Prostate gland (tissue), 2 donors: ENCODE results near the gene DDX11.
"Not testable (repeated sequence)": the region's sequence is repeated elsewhere in the genome, so short reads cannot be mapped to it uniquely, and the experiment has no call there.

Experiments used
- CTCF ChIP-seq, 4 experiments: fragments of 200-600 bp in 2 of 4; fragments of 450-650 bp in 2 of 4; sonication (generic) in 2 of 4; IDR thresholded peaks; 1 replicate in 3 of 4; 2 replicates in 1 of 4; pipeline ENCODE4 v1.5.1; 2016 to 2019; ENCODE audit warnings: antibody characterized with exemption in 4 of 4, mild to moderate bottlenecking in 2 of 4, moderate library complexity in 2 of 4
- POLR2AphosphoS5 ChIP-seq: sonication (generic); formaldehyde crosslinking; IDR thresholded peaks from one replicate; pipeline ENCODE4 v1.6.1; 2017; ENCODE audit warnings: antibody characterized with exemption

- not testable (repeated sequence) for TF ChIP-seq CTCF (IDR thresholded peaks at IDR 0.05); POLR2AphosphoS5
These were observed 36.1 kb downstream of the DDX11 start for GRCh38 chr12:31109773-31110172.
